HS-27A (cell line): Measurements from ENCODE around the gene SETD3.

Source experiments
- DNase-seq: peaks from one replicate; pipeline ENCODE4 v3.0.0-alpha.2; 2012; ENCODE audit warnings: low read depth, missing footprints

SETD3 gene

GRCh38 chr14:99460793-99461192 is 19.9 kb downstream of the SETD3 start:
- no peak for DNase-seq

- no peak for DNase-seq
These were observed 21.1 kb downstream of the SETD3 start for GRCh38 chr14:99459481-99460100.

- no peak for DNase-seq
These were observed 26.4 kb downstream of the SETD3 start for GRCh38 chr14:99454246-99454645.

DNA sequence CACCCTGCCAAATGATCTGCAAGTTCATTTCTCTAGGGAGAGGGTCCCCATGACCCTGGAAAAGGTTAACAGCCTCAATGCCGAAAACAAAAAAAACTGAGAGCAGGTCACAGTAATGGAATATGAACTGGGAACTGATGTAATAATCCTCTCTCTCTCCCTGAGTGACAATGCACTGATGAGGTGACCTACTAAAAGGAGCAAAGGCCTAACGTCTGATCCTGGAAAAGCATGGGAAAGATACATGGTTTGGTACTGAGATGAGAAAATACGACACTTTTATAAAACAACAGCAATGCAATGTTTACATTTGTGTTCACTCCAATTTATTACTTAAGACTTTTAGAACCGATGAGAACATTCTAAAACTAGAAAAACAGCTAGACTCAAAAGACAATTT is 27.7 kb downstream of the SETD3 start:
- no peak for DNase-seq

DNA sequence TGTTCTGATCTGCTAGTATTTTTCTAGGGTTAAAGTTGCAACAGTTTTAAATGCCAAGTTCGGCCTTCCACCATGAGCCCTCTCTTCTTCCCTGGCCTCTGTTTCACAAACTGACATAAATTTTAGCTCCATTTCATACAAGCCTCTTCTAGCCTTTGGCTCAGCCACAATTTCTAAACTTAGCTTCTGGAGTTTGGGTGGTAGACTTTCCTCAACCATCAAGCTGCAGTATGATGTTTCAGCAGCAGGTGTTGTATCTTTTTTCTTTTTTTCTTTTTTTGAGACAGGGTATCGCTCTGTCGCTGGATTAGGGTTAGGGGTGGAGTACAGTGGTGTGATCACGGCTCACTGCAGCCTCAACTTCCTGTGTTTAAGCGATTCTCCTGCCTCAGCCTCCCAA is 29.4 kb downstream of the SETD3 start:
- no peak for DNase-seq

- no peak for DNase-seq
These were observed 30.4 kb downstream of the SETD3 start for GRCh38 chr14:99450266-99450665.

- no peak for DNase-seq
These were observed 32.9 kb downstream of the SETD3 start for GRCh38 chr14:99447739-99448138.

GRCh38 chr14:99445931-99446330 is 34.7 kb downstream of the SETD3 start:
- DNase-seq, result no peak

GRCh38 chr14:99441918-99442317 is 38.7 kb downstream of the SETD3 start:
- DNase-seq, result no peak

GRCh38 chr14:99441157-99441870 is 39.3 kb downstream of the SETD3 start:
- no peak for DNase-seq

GRCh38 chr14:99440278-99440677 is 40.4 kb downstream of the SETD3 start:
- DNase-seq, result no peak

DNA sequence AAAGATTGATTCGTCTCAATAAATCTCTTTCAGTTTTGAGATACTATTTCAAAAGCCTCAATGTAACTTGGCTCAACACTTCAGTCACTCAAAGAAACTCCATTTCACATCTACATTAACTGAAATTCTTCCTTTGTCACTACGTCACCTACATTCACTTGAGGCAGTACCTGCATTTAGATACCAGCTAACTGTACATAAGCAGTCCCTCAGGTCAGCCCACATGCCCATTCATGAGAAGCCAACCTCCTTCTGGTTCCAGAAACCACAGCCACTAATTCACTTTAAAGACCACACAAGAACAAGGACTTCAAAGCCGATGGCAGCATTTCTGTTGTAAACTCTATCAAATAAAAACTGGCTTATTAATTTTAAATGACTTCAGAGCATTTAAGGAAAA is 43.0 kb downstream of the SETD3 start:
- DNase-seq, result no peak

DNA sequence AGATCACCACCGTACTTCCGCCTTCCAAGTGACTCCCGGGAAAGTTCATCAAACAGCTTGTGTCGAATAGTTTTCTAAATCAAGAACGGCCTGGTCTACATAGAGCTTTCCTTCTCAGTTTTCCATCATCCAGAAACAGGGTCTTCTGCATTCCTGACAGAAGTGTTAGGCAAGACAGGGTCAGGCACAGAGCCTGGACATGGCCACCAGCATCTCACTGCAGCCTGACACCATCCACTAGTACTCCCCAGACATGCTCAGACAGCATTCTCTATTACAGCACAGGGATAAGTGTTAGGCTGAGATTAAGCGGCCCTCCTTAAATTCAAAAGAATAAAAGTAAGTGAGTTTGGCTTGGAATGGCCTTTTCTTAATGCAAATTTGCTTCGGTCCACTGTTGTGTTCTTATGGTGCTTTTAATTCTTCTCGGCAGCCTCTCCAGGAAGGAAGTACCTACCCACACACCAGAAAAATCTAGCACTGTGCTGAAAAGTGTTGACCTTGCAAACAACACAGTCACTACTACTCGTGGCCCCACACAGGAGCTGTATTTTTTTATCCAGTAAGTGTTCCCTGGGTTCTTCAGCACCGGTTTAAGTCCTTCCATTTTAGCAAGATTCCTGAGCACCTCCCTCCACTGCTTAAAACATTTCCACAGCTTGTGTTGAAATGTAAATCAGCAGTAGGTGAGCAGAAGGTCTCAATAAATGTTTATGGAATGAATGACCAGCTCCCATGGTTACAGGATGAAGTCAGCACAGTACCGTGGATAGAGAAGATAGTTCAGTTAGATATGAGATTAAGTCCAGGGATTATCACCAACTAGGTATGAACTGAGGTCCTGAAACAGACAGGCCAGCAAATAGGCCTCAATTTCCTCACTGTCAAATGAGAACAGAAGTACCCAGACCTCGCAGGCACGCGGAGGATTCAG is 44.1 kb downstream of the SETD3 start:
- no peak for DNase-seq

GRCh38 chr14:99435327-99435726 is 45.3 kb downstream of the SETD3 start:
- no peak for DNase-seq

DNA sequence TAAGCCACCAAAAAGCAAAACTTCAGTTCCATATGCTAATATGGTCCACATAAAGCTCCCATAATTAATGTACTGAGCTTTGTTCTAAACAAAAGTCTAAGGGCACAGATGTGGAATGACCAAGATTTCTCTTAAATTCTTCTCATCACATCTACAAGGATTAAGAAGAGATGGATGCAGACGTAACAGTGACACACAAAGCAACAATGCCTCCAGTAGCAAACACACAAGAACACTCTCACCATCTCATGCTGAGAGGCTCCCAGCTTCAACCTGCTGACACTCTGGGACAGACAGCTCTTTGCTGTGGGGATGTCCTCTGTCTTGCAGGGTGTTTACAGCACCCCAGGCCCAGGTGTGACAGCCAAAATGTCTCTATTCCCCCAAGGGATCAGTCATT is 48.2 kb downstream of the SETD3 start:
- no peak for DNase-seq

- DNase-seq, result no peak
These were observed 48.7 kb downstream of the SETD3 start for GRCh38 chr14:99431986-99432385.

DNA sequence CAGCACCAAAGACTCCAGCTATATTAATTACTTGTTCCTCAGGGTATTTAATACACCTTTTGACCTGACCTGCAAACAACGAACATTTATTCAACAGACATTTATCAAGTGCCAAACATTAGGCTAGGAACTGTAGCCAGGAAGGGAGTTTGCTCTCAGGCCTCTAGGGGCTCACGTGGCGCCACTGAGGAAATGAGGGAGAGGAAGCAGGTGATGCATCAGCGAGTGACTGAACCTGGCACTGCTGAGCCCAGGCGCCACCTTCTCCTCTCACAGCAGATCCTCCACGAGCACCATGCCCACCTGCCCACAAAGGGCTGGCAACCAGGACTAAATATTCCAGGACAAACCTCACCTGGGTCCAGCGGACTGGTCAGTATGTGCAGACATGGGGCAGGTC is 50.2 kb downstream of the SETD3 start:
- no peak for DNase-seq

GRCh38 chr14:99427632-99428300 is 52.9 kb downstream of the SETD3 start:
- DNase-seq, result no peak

DNA sequence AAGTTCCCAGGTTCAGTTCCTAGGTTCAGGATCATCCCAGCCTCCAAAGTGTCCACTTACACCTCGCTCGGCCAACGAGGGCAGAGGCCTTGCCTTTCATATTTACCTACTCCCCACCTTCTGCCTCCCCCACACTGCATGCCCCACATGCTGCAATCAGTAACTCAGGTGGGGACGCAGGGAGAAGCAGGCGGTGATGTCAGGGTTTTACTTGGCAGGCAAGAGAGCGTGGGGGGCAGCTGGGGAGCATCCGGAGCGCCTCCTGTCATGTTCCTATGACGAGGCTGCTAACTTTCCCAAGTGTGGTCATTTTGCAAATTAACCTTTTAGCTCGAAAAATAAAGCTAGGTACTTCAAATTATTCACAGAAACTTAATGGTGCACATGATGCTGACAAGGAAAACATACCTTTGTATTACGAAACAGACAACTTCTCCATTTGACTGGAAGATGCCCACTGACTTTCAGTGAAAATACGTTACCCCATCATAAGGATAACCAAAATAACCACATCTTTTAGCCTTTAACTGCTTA is 53.8 kb downstream of the SETD3 start:
- DNase-seq, result no peak

DNA sequence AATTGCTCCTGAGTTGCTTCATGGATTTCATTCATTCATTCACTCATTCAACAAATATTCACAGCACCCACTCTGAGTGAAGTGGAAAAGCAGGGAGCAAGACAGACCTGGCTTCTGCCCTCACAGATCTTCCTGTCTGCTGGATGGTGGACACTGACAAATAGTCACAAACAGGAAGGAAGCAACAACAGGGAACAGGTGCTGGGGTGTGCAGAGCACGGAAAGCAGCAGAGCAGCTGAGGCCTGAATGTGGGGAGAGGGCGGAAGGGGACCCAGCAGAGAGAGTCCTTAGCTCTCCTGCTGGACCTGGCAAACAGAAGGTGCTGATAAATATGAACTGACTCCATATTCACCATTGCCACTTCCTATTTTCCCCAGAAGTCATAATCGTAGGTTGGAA is 54.4 kb downstream of the SETD3 start:
- no peak for DNase-seq

- DNase-seq, result no peak
These were observed 55.4 kb downstream of the SETD3 start for GRCh38 chr14:99425272-99425681.

DNA sequence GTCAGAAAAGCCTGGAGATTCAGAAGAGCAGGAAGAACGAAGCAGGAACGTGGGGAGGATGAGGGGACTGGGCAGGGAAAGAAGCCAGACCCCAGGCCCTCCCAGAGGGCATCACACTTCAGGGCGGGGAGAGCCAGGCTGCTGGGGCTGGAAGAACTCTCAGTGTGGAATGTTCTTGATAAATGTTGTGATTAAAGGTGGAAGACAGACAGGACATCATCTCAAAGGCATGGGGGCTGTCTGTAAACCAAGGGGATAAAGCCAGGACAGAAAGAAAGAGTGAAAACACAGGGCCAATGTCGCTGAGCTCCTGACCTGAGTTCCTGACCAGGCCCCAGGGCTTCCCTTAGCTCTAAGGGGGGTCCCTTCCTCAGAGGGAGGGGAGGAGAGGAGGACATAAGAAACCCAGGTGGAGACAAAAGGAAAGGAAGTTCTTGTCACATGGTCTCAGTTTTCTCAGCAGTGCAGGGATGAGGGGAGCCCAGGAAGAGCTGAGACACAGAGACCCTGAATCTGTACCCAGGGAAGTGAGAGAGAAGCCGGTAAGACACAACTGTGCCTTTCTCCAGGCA is 56.3 kb downstream of the SETD3 start:
- no peak for DNase-seq
